NCI-H2196 treated with DMSO at 0.1 percent for 48 hours (cell line): ENCODE measurements around the gene B9D1.

Experiments used
- DNase-seq: peaks from one replicate; lab custom pipeline; 2025; ENCODE audit not compliant: unreplicated experiment; lab: John Stamatoyannopoulos, UW

The B9D1 gene

DNA sequence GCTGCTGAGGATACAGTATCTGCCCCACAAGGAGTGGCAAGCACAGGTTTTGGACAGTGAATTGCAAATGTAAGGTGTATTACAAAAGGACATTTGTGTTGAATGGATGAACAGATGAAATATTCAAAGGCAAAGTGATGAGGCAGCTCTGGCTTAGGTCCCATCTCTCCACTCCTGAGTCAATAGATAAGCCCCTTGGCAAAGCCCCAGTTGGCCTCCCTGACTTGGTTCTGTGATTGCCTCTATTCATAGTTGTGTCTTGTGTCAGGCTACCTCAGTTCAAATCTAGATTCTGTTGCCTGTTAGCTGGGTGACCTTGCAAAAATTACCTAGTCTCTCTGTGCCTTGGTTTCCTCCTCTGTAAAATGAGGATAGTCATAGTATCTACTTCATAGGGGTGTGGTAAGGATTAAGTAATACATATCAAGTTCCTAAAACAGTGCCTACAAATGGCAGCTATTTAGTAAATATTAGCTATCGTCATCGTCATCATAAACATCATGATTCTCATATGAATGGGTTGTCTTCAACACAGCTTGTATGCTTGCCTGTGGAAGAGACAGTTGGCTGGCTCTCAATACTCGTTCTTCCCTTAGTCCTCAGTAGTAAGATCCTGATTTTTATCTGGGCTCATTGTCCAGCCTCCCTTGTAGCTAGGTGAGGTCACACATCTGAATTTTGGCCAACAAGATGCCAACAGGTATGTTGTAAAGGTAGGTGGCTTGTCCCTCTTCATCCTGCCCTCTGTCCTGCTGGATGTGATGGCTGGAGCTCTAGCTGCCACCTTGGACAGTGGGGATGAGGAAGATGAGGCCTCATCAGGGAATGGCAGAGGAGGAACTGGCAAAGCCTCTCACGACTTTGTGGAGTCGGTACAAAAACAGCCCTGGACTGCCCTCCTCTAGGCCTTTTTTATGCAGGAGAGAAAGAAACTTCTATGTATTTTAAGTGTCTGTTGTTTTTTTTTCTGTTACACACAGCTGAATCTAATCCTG is 26.6 kb upstream of the B9D1 start:
- no peak for DNase-seq

DNA sequence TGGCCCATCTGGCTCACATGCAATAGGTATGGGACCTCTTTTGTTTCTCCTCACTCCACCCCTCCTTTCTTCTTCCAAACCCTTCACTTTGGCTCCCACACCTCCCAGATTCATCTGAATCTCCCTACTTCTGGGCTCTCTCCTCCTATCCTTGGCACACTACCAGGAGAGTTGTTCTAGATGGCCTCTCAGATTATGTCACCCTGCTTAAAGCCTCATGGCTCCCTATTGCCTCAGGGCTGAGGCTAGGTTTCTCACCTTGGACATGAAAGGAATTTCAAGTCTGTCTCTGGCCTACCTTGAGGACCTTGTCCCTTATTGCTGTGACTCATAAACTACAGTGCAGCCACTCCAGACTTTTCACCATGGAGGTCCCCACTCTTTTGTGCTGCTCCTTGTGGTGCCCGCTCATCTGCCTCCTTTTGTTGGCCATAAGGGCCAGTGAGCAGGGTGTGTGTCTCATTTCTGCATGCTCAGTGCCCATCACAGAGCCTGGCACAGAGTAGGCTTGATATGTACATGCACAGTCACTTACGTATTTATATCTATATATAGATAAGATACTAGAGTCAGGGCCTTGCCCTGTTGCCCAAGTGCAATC is 25.5 kb upstream of the B9D1 start:
- no peak for DNase-seq

- DNase-seq, result no peak
Measured at GRCh38 chr17:19386974-19387920, 24.7 kb upstream of the B9D1 start, which contains the start of gene MFAP4. Gene MFAP4 (minus strand): TSS chr17:19387190. CDS start chr17:19387155, 35 bp downstream.

DNA sequence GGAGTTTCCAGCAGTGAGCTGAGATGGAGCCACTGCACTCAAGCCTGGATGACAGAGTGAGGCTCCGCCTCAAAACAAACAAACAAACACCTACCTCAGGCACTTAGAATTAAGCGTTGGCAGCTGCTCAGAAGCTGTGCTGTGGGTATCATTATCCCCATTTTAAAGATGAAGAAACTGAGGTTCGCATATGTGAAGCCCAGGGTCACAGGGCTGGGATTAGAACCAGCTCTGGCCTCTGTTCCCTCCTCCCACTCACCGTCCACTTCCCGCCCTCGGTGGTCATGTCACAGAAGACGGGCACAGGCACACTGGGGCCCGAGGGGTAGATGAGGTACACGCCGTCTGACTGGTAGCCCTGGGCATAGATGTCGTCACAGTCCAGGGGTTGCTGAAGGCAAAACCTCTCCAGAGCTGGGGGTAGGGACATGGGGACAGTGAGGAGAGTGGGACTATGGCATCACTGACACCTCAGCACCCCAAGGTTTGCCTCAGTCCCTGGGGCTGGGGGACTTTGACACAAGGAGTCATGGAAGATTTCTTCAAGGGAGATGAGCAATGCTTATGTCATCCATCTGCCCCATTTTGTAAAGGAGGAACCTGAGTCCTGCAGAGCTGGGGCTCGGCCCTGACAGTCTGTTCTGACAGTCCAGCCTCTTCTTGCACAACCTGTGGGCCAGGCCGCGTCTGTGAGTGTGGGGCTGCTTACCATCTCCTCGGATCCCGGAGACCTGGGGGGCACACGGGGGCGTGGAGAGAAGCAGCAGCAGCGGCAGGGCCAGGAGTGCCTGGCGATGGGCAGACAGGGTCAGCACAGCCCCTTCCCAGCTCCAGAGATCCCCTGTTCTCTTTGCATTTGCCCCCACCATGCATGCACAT is 23.8 kb upstream of the B9D1 start:
- no peak for DNase-seq

DNA sequence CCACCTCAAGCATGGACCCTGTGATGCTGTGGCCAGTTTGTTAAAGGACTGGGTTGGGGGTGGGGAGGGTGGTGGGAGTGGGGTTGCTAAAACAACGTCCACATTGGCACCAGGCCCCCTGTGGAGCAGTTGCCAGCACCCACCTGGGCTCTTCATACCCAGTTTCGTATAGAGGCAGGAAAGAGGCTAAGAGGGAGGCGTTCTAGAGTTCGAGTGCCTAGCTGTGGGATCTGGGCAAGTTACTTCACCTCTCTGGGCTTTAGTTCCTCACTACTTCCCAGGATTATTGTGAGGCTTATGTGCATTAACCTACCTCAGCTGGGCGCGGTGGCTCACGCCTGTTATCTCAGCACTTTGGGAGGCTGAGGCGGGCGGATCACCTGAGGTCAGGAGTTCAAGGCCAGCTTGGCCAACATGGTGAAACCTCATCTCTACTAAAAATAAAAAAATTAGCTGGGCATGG is 23.0 kb upstream of the B9D1 start:
- DNase-seq, result no peak

GRCh38 chr17:19384723-19385391 is 22.3 kb upstream of the B9D1 start:
- no peak for DNase-seq

- DNase-seq, result no peak
Measured at GRCh38 chr17:19383681-19384470, 21.4 kb upstream of the B9D1 start.

DNA sequence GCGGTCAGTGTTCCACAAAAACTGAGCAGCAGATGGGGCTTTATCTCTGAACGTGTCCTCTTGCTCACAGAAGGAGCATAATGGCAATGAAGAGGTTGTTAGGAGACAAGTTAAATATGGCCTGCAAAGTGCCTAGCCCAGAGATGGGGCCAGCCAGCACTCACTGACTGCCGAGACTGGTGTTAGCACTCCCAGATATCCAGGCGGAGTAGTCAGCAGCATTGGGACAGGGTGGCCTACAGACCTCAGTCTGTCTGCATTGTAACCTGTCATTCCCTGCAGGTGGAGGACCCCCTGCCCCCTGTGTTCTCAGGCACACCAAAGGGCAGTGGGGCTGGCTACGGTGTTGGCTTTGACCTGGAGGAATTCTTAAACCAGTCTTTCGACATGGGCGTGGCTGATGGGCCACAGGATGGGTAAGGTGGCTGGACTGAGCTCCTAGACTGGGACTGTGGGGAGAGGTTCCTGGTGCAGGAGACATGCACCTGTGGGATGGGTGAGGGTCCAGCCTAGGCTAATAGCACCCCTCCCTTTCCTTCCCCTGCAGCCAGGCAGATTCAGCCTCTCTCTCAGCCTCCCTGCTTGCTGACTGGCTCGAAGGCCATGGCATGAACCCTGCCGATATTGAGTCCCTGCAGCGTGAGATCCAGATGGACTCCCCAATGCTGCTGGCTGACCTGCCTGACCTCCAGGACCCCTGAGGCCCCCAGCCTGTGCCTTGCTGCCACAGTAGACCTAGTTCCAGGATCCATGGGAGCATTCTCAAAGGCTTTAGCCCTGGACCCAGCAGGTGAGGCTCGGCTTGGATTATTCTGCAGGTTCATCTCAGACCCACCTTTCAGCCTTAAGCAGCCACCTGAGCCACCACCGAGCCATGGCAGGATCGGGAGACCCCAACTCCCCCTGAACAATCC is 20.3 kb upstream of the B9D1 start:
- DNase-seq, result no peak

- DNase-seq, result no peak
Measured at GRCh38 chr17:19381741-19382444, 19.4 kb upstream of the B9D1 start.

DNA sequence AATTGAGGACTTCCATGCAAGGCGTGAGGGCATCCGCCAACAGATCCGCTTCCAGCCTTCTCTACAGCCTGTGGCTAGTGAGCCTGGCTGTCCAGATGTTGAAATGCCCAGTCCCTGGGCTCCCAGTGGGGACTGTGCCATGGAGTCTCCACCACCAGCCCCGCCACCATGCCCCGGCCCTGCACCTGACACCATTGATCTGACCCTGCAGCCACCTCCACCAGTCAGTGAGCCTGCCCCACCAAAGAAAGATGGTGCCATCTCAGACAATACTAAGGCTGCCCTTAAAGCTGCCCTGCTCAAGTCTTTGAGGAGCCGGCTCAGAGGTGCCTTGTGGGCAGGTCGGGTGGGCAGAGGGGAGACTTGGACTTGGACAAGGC is 18.8 kb upstream of the B9D1 start:
- no peak for DNase-seq

GRCh38 chr17:19380481-19381301 is 18.2 kb upstream of the B9D1 start:
- DNase-seq, result no peak

DNA sequence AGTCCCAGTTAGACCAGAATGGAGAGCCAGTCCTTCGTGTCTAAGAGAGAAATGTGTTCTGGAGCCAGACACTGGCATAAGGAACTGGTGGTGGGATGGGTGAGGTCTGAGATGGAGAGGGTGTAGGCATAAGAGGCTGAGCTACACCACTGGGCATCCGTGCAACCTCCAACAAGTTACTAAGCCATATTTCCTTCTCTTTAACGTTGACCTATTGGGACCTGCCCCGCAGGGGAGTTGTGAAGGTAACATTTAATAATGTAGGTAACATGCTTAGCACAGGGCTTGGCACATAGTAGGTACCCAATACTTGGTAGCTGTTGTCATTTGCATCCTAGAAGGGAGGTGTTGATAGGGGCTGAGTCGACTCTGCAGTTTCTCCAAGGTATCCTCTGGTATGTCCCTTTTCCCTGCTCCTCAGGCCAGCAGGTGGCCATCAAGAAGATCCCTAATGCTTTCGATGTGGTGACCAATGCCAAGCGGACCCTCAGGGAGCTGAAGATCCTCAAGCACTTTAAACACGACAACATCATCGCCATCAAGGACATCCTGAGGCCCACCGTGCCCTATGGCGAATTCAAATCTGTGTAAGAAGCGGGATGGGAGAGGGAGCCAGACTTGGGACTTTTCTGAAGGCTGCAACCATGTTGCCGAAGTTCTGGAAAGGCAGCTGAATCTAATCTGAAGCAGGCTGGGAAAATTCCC is 17.0 kb upstream of the B9D1 start:
- no peak for DNase-seq

- no peak for DNase-seq
Measured at GRCh38 chr17:19378416-19379360, 16.2 kb upstream of the B9D1 start, which contains the start of gene MAPK7. Gene MAPK7 (plus strand): TSS chr17:19378498. CDS start chr17:19378901, 403 bp downstream.
